ENCODE results near the gene GATAD2B.

GRCh38 chr1:153857505-153857904, 65.3 kb downstream of the GATAD2B start:
- no peak for TF ChIP-seq ZNF274 (IDR thresholded peaks at IDR 0.05; ENCODE audit: low read depth, low read length)
- no peak for TF ChIP-seq YY1 (IDR thresholded peaks at IDR 0.05; ENCODE audit: insufficient read depth, insufficient read length)

All from NT2/D1 (cell line).